Cardiac muscle cell (in vitro differentiated cells and primary cell): ENCODE data around the gene ALDH3A2. TPM values are rescaled to one million over a fixed set of nuclear protein-coding genes. Genes with fewer than 3 reads are reported as not detected.
A peak's percentile ranks its signal among the peaks of the same experiment; 100 is the strongest.

Source experiments
- DNase-seq, 2 donors: peaks; one replicate each; pipeline versions ENCODE4 v3.0.0 to v3.0.0-alpha.2; 2010 to 2017; ENCODE audit warnings: low read depth in 1 of 2, low spot score in 1 of 2
- H3K27ac ChIP-seq: fragments of 200-600 bp; sonication (generic); 2 replicates; pipeline ENCODE4 v1.5.1; 2016
- H3K27me3 ChIP-seq: fragments of 200-600 bp; sonication (generic); 2 replicates; pipeline ENCODE4 v1.6.0; 2016; ENCODE audit warnings: control low read depth
- H3K36me3 ChIP-seq: fragments of 200-600 bp; sonication (generic); 2 replicates; pipeline ENCODE4 v1.5.1; 2016; ENCODE audit warnings: control low read depth
- H3K4me1 ChIP-seq: fragments of 200-600 bp; sonication (generic); 2 replicates; pipeline ENCODE4 v1.8.1; 2017; ENCODE audit warnings: low read depth, mild to moderate bottlenecking, mixed run types
- H3K4me3 ChIP-seq: fragments of 200-600 bp; sonication (generic); 2 replicates; pipeline ENCODE4 v1.5.1; 2016; ENCODE audit warnings: mild to moderate bottlenecking
- H3K9me3 ChIP-seq: fragments of 200-600 bp; sonication (generic); 2 replicates; pipeline ENCODE4 v1.5.1; 2017; ENCODE audit warnings: low read depth, mild to moderate bottlenecking, control low read depth
- CTCF ChIP-seq: IDR thresholded peaks from 2 replicates; pipeline ENCODE4 v1.5.1; 2012; ENCODE audit warnings: low read depth, mild to moderate bottlenecking, low read length
- polyA plus RNA-seq: library from polyadenylated mRNA; unstranded; fragments of >200 nt; fragmentation: Nextera tagmentation; extraction: Ambion mirVana; gene quantifications from 2 replicates; pipeline ENCODE4 v1.2.1, GENCODE V29; 2016
- total RNA-seq: library from RNA; depleted of rRNA; stranded (reverse); fragments of >200 nt; gene quantifications from 2 replicates; pipeline ENCODE4 v1.2.3, GENCODE V29; 2016

The ALDH3A2 gene
- total and polyA plus RNA-seq, 2 experiments from 2014 or later: 75.2 to 123 TPM

- H3K27ac ChIP-seq: peak overlapping the region; percentile 96
Measured at GRCh38 chr17:19703828-19704613, 55.5 kb downstream of the ALDH3A2 start.

GRCh38 chr17:19705201-19705600 lies 56.6 kb downstream of the ALDH3A2 start:
- Histone ChIP-seq H3K27ac (peak overlapping the region; percentile 96), H3K9me3 (no peaks in the 10 kb centered on the region), H3K36me3 (no peaks in the 10 kb centered on the region), H3K4me3 (no peak overlapping the region), H3K27me3 (no peaks in the 10 kb centered on the region), H3K4me1 (peaks cover 51% of the 10 kb centered on the region)
- TF ChIP-seq CTCF: no peak
- DNase-seq: no peak

More at GRCh38 chr17:19703828-19704613, 55.5 kb downstream of the ALDH3A2 start:
- Histone ChIP-seq H3K4me3 (no peak overlapping the region), H3K4me1 (peaks cover 51% of the 10 kb centered on the region), H3K27me3 (no peaks in the 10 kb centered on the region), H3K36me3 (no peaks in the 10 kb centered on the region), H3K9me3 (no peaks in the 10 kb centered on the region)
- peak in 1 of 2 donors; percentile 58 for DNase-seq
- TF ChIP-seq CTCF: no peak

GRCh38 chr17:19705771-19706770 lies 57.5 kb downstream of the ALDH3A2 start:
- no peaks in the 10 kb centered on the region for H3K9me3 ChIP-seq
- peak overlapping the region; percentile 96 for H3K27ac ChIP-seq
- no peaks in the 10 kb centered on the region for H3K36me3 ChIP-seq
- no peaks in the 10 kb centered on the region for H3K27me3 ChIP-seq
- DNase-seq: no peak
- peaks cover 51% of the 10 kb centered on the region for H3K4me1 ChIP-seq
- no peak for TF ChIP-seq CTCF
- H3K4me3 ChIP-seq: no peak overlapping the region

GRCh38 chr17:19706791-19707727 lies 58.5 kb downstream of the ALDH3A2 start:
- no peak for TF ChIP-seq CTCF
- no peaks in the 10 kb centered on the region for H3K9me3 ChIP-seq

More at GRCh38 chr17:19706791-19707727, 58.5 kb downstream of the ALDH3A2 start:
- Histone ChIP-seq H3K4me3 (no peak overlapping the region), H3K27ac (peak overlapping the region; percentile 96), H3K36me3 (no peaks in the 10 kb centered on the region), H3K27me3 (no peaks in the 10 kb centered on the region), H3K4me1 (peaks cover 51% of the 10 kb centered on the region)
- DNase-seq: peak in 1 of 2 donors; percentile 45
